ENCODE measurements around the gene REPS1.
"Not testable (repeated sequence)": the region's sequence is repeated elsewhere in the genome, so short reads cannot be mapped to it uniquely, and the experiment has no call there.

REPS1 gene

GRCh38 chr6:138987643-138988468 lies at the start of gene REPS1:
Gene REPS1 (minus strand): TSS chr6:138988253. CDS start chr6:138987682, 571 bp downstream.
- DNase-seq, result peak; percentile 81 to 87

GRCh38 chr6:139037490-139037889 lies 49.4 kb upstream of the REPS1 start:
- no peak for DNase-seq

- DNase-seq, result peak; percentile 16 to 58
Measured at GRCh38 chr6:139030228-139030963, 42.3 kb upstream of the REPS1 start.

GRCh38 chr6:139029470-139030227 lies 41.6 kb upstream of the REPS1 start:
- DNase-seq, result peak; percentile 5 to 30

GRCh38 chr6:139028658-139029469 lies 40.8 kb upstream of the REPS1 start, which contains the start of gene ABRACL:
Gene ABRACL (plus strand): TSS chr6:139028745. CDS start chr6:139034161, 5,416 bp downstream.
- peak; percentile 30 to 67 for DNase-seq

GRCh38 chr6:139028215-139028657 lies 40.2 kb upstream of the REPS1 start:
- peak in 1 of 2 experiments; percentile 33 for DNase-seq

GRCh38 chr6:139027620-139028182 lies 39.6 kb upstream of the REPS1 start:
- peak; percentile 45 to 88 for DNase-seq

- DNase-seq, result not testable (repeated sequence)
Measured at GRCh38 chr6:139025416-139025815, 37.4 kb upstream of the REPS1 start.

- DNase-seq, result no peak
Measured at GRCh38 chr6:139020689-139021088, 32.6 kb upstream of the REPS1 start.

- no peak for DNase-seq
Measured at GRCh38 chr6:139019722-139020121, 31.7 kb upstream of the REPS1 start.

- peak; percentile 1 to 64 for DNase-seq
Measured at GRCh38 chr6:139017227-139017626, 29.2 kb upstream of the REPS1 start.

- DNase-seq, result peak in 1 of 2 experiments; percentile 53
Measured at GRCh38 chr6:139016337-139017213, 28.5 kb upstream of the REPS1 start.

- peak in 1 of 2 experiments; percentile 38 for DNase-seq
Measured at GRCh38 chr6:139014945-139015344, 26.9 kb upstream of the REPS1 start.

- no peak for DNase-seq
Measured at GRCh38 chr6:139013185-139013800, 25.2 kb upstream of the REPS1 start.

GRCh38 chr6:139011980-139012379 lies 23.9 kb upstream of the REPS1 start:
- DNase-seq, result no peak

GRCh38 chr6:139010674-139011073 lies 22.6 kb upstream of the REPS1 start:
- no peak for DNase-seq

- DNase-seq, result no peak
Measured at GRCh38 chr6:139008117-139008516, 20.1 kb upstream of the REPS1 start.

- DNase-seq, result no peak
Measured at GRCh38 chr6:139007428-139007827, 19.4 kb upstream of the REPS1 start.

GRCh38 chr6:139006477-139006876 lies 18.4 kb upstream of the REPS1 start:
- DNase-seq, result no peak

- DNase-seq, result no peak
Measured at GRCh38 chr6:139003751-139004150, 15.7 kb upstream of the REPS1 start.

Measured in NCI-H2081 (cell line).